Fibroblast of the aortic adventitia (primary cell): ENCODE measurements around the gene MID2. TPM values are rescaled to one million over a fixed set of nuclear protein-coding genes. Genes with fewer than 3 reads are reported as not detected.
"Not testable (repeated sequence)": the region's sequence is repeated elsewhere in the genome, so short reads cannot be mapped to it uniquely, and the experiment has no call there.

Source experiments
- DNase-seq: peaks from one replicate; pipeline ENCODE4 v3.0.0-alpha.2; 2010; ENCODE audit warnings: low read depth
- H3K4me3 ChIP-seq: 2 replicates; pipeline ENCODE4 v1.5.1; 2011; ENCODE audit warnings: low read depth, mild to moderate bottlenecking, control low read depth, low read length, moderate library complexity
- CTCF ChIP-seq: IDR thresholded peaks from 2 replicates; pipeline ENCODE4 v1.5.1; 2011; ENCODE audit warnings: mild to moderate bottlenecking, low read length, control low read depth, inconsistent platforms; ENCODE audit not compliant: insufficient read depth
- total RNA-seq: library from RNA; depleted of rRNA; stranded (reverse); fragments of >200 nt; gene quantifications from 2 replicates; pipeline ENCODE4 v1.2.3, GENCODE V29; 2012; ENCODE audit warnings: low replicate concordance

Gene MID2
- total RNA-seq, 1 donor = 5.1 TPM

GRCh38 chrX:107805179-107805578, 20.5 kb upstream of the MID2 start:
- DNase-seq = no peak
- TF ChIP-seq CTCF = no peak

GRCh38 chrX:107810053-107810452, 15.6 kb upstream of the MID2 start:
- not testable (repeated sequence) for H3K4me3 ChIP-seq, DNase-seq

More at GRCh38 chrX:107805179-107805578, 20.5 kb upstream of the MID2 start:
- H3K4me3 ChIP-seq = no peak overlapping the region

GRCh38 chrX:107818900-107819521, 6.7 kb upstream of the MID2 start:
- no peak for DNase-seq
- no peak overlapping the region for H3K4me3 ChIP-seq
- no peak for TF ChIP-seq CTCF

- no peak for DNase-seq
- H3K4me3 ChIP-seq = no peak overlapping the region
- no peak for TF ChIP-seq CTCF
These were observed 2.6 kb upstream of the MID2 start for GRCh38 chrX:107823042-107823441.

GRCh38 chrX:107823456-107823855, 2.2 kb upstream of the MID2 start:
- TF ChIP-seq CTCF = no peak
- peak; percentile 73 for DNase-seq
- H3K4me3 ChIP-seq = no peak overlapping the region

GRCh38 chrX:107826238-107827029, 768 bp downstream of the MID2 start:
- peak; percentile 48 for DNase-seq
- no peak for TF ChIP-seq CTCF
- H3K4me3 ChIP-seq = peak overlapping the region; percentile 52

GRCh38 chrX:107827030-107827831, 1.6 kb downstream of the MID2 start:
- no peak for TF ChIP-seq CTCF
- peak overlapping the region; percentile 52 for H3K4me3 ChIP-seq
- DNase-seq = peak; percentile 10
